ENCODE results near the gene SYNC. TPM values are rescaled to one million over a fixed set of nuclear protein-coding genes. Genes with fewer than 3 reads are reported as not detected.

SYNC gene
- not detected for total RNA-seq

DNA sequence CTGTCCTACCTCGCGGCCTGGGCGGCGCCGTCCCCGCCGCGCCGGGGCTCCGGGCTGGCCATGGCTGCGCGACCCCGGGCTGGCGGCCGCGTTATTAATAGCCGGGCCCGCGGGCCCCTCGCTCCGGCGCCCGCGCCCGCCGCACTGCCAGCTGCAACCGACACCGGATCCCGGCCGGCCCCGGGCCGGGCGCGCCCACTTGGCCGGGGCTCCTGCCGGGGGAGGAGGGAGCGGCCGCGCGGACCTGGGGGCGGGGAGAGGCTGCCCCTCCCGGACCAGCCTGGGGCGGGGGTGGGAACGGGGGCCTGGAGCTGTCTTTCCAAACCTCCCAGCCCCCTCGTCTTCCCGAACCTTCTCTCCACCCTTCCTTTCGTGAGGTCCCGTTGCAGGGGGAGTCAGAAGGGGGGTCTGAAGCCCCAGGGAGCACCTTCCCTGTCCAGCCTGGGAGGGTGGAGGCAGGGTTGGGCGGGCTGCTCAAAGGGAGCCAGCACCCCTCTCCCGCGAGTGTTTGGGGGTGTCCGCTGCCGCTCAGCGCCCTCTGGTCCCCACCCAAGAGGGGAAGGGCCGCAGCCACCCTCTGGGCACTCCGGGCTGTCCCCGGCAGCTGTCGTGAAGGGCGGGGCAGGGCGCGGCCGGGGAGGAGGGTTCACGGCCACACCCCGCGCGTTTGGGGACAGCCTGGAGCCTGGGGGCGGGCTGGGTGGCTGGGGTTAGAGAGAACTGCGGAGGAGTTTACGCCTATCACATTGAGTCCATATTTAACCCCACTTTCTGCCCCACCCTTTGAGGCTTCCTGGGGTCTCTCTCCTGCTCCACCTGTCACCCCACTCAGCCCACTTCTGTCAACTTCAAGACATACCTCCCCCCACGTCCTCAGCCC, at the start of gene SYNC:
SYNC (minus strand) TSS at position 172 of the 880 bp plus-strand sequence; CDS start at position 62, 110 bp downstream.
- Mint-ChIP-seq H3K36me3 (ENCODE audit: low read depth) (no peaks in the 10 kb centered on the region), H3K4me3 (peak within 1 kb of the TSS; percentile 15), H3K27me3 (peaks cover 27% of the 10 kb centered on the region), H3K27ac (no peak within 1 kb of the TSS), H3K9me3 (ENCODE audit: low read depth) (no peaks in the 10 kb centered on the region), H3K4me1 (peaks cover 9% of the 10 kb centered on the region)
- ChIA-PET CTCF (interaction anchor here (5.4 kb wide), 1 partner anchor 9 kb away, joined by 22 read pairs; no protein-coding TSS in a partner anchor), POLR2A (no interaction called here)
- intact Hi-C loops (cut with DNase I, micrococcal nuclease) = no loop called here
- DNase-seq = peak; percentile 40
- ATAC-seq = peak; percentile 55

DNA sequence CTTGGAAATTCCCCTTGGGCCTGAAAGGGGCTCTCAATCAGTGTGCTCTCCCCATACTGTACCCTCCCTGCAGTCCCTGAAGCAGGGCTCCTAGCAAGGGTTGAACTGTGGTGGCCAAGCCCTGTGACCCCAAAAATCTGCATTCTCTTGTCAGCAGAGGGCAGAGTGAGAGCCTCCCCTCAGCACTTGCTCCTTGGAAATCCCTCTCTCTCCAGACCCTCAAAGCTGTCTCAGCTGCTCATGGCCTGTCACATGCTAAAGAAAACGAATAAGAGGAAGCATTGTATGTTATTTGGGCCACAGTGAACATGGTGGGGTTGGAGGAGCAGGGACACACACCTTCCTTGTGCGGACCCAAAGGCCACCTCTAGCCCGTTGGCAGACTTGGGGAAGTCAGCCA, 47.2 kb upstream of the SYNC start:
- intact Hi-C loops (cut with DNase I, micrococcal nuclease) = no loop called here
- no peak for DNase-seq
- no peak for ATAC-seq
- Mint-ChIP-seq H3K27me3 (peaks cover 8% of the 10 kb centered on the region), H3K9me3 (ENCODE audit: low read depth) (no peaks in the 10 kb centered on the region), H3K27ac (no peak overlapping the region), H3K36me3 (ENCODE audit: low read depth) (no peaks in the 10 kb centered on the region), H3K4me3 (no peak overlapping the region), H3K4me1 (peaks cover 10% of the 10 kb centered on the region)
- CTCF ChIA-PET = interaction anchor here (0.7 kb wide), 1 partner anchor 123 kb away, joined by 3 read pairs; no protein-coding TSS in a partner anchor
- POLR2A ChIA-PET = no interaction called here

DNA sequence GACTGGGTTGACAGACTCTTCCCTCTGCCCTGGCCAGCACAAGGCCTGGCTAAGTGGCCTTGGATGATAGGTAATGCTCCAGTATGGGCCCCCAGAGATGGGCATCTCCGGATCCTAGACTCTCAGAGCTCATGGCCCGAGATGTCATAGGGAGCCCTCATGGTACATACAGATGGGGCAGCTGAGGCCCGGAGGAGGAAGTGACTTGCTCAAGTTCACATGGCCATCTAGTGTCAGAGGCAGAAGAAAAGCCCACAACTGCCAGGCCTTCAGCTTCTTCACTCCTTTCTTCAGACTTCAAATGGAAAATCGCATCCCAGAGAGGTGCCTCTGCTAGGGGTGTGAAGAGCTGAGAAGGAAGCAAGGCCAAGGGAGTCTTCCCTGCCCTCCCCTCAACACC, 46.8 kb upstream of the SYNC start:
- DNase-seq (no peak), ATAC-seq (no peak)
- H3K36me3 Mint-ChIP-seq (ENCODE audit: low read depth) = no peaks in the 10 kb centered on the region
- no peak overlapping the region for H3K4me3 Mint-ChIP-seq
- ChIA-PET POLR2A (no interaction called here), CTCF (interaction anchor here (0.5 to 0.7 kb wide), 2 partner anchors 124 to 143 kb away, joined by 3 read pairs; no protein-coding TSS in a partner anchor)
- H3K27me3 Mint-ChIP-seq = peaks cover 5% of the 10 kb centered on the region
- peaks cover 7% of the 10 kb centered on the region for H3K4me1 Mint-ChIP-seq
- no peak overlapping the region for H3K27ac Mint-ChIP-seq
- no peaks in the 10 kb centered on the region for H3K9me3 Mint-ChIP-seq (ENCODE audit: low read depth)
- intact Hi-C loops (cut with DNase I, micrococcal nuclease) = no loop called here

DNA sequence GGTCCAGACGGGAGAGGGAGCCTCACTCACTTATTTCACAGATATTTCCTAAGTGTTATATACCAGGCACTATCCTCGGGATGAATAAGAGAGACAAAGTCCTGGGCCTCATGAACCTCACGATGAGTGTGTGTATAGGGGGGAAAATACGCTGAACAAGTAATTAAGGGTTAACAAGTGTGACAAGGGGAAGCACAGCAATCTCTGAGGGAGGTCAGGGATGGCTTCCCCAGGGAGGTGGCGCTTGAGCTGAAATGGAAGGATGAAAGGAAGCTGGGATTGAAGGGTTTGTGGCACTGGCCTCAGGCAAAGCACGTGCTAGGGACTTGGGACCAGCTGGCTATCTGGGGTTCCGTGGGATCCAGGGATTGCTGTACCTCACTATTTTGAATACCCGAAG, 46.4 kb upstream of the SYNC start:
- ChIA-PET POLR2A (no interaction called here), CTCF (interaction anchor here (0.5 kb wide), 1 partner anchor 144 kb away, joined by 3 read pairs; no protein-coding TSS in a partner anchor)
- intact Hi-C loops (cut with DNase I, micrococcal nuclease) = no loop called here
- Mint-ChIP-seq H3K36me3 (ENCODE audit: low read depth) (no peaks in the 10 kb centered on the region), H3K9me3 (ENCODE audit: low read depth) (no peaks in the 10 kb centered on the region), H3K27ac (no peak overlapping the region), H3K27me3 (peaks cover 3% of the 10 kb centered on the region), H3K4me1 (peaks cover 5% of the 10 kb centered on the region), H3K4me3 (no peak overlapping the region)
- ATAC-seq = no peak
- no peak for DNase-seq

DNA sequence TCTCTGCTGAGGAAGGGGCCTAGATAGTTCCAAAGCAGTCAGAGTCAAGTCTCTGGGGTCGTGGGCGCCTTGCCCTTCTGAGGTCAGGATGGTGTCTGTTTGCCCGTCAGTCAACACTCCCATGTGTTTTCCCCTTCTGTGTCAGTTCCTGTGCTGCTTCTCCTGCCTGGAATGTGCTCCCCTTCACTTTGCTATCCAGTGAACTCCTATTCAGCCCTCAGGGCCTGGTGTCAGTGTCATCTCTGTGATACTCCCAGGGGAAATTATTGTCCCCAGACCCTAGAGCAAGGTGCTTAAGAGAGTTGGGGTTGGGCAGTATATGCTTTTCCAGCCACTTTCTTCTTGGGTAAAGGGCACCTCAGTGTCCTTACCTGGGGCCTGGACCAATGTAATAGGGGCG, 45.8 kb upstream of the SYNC start:
- no peaks in the 10 kb centered on the region for H3K36me3 Mint-ChIP-seq (ENCODE audit: low read depth)
- intact Hi-C loops (cut with DNase I, micrococcal nuclease) = no loop called here
- H3K27ac Mint-ChIP-seq = no peak overlapping the region
- H3K27me3 Mint-ChIP-seq = peaks cover 3% of the 10 kb centered on the region
- POLR2A ChIA-PET = no interaction called here
- H3K4me3 Mint-ChIP-seq = no peak overlapping the region
- CTCF ChIA-PET = no interaction called here
- no peaks in the 10 kb centered on the region for H3K9me3 Mint-ChIP-seq (ENCODE audit: low read depth)
- peaks cover 3% of the 10 kb centered on the region for H3K4me1 Mint-ChIP-seq
- ATAC-seq (no peak), DNase-seq (no peak)

DNA sequence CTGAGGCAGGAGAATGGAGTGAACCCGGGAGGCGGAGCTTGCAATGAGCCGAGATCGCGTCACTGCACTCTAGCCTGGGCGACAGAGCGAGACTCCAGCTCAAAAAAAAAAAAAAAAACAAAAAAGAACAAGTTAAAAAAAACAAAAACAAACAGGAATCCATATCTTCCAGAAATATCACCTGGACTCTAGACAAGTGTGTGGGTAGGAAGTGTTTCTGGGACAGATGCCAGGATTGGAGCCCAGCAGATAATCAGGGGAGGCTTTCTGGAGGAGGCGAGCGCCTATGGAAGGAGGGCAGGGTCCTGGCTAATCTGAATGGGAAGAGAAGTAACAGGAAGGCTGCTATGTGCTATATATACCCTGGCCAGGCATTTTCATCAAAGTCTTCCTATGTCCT, 43.6 kb upstream of the SYNC start:
- ATAC-seq = no peak
- no peaks in the 10 kb centered on the region for H3K4me1 Mint-ChIP-seq
- intact Hi-C loops (cut with DNase I, micrococcal nuclease) = no loop called here
- H3K27ac Mint-ChIP-seq = no peak overlapping the region
- no peak overlapping the region for H3K4me3 Mint-ChIP-seq
- H3K36me3 Mint-ChIP-seq (ENCODE audit: low read depth) = no peaks in the 10 kb centered on the region
- ChIA-PET POLR2A (interaction anchor here (0.7 kb wide), 1 partner anchor 55 kb away, joined by 3 read pairs; no protein-coding TSS in a partner anchor), CTCF (interaction anchor here (0.6 kb wide), 1 partner anchor 68 kb away, joined by 3 read pairs; no protein-coding TSS in a partner anchor)
- peaks cover 11% of the 10 kb centered on the region for H3K27me3 Mint-ChIP-seq
- no peak for DNase-seq
- H3K9me3 Mint-ChIP-seq (ENCODE audit: low read depth) = no peaks in the 10 kb centered on the region

DNA sequence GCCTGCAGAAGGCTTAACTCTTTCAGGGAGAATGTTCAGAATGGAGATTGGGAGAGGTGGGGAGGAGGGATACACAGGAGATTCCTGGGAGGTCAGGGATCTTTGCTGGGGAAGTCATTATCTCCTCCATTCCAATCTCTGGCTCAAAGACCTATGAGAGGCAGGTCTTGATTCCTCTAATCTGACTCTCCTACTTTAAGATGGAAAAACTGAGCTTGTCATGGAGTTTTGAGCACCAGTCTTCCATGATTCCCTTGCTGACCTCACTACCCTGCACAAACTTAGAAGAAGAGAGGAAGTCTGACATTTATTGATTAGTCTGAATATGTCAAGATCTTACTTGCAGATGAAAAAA, 41.5 kb upstream of the SYNC start:
- DNase-seq (no peak), ATAC-seq (no peak)
- Mint-ChIP-seq H3K27me3 (peaks cover 17% of the 10 kb centered on the region), H3K27ac (no peak overlapping the region), H3K36me3 (ENCODE audit: low read depth) (no peaks in the 10 kb centered on the region), H3K4me3 (no peak overlapping the region), H3K4me1 (no peaks in the 10 kb centered on the region), H3K9me3 (ENCODE audit: low read depth) (no peaks in the 10 kb centered on the region)
- intact Hi-C loops (cut with DNase I, micrococcal nuclease) = no loop called here
- ChIA-PET POLR2A (interaction anchor here (0.5 kb wide), 1 partner anchor 887 kb away, joined by 3 read pairs; no protein-coding TSS in a partner anchor), CTCF (no interaction called here)

DNA sequence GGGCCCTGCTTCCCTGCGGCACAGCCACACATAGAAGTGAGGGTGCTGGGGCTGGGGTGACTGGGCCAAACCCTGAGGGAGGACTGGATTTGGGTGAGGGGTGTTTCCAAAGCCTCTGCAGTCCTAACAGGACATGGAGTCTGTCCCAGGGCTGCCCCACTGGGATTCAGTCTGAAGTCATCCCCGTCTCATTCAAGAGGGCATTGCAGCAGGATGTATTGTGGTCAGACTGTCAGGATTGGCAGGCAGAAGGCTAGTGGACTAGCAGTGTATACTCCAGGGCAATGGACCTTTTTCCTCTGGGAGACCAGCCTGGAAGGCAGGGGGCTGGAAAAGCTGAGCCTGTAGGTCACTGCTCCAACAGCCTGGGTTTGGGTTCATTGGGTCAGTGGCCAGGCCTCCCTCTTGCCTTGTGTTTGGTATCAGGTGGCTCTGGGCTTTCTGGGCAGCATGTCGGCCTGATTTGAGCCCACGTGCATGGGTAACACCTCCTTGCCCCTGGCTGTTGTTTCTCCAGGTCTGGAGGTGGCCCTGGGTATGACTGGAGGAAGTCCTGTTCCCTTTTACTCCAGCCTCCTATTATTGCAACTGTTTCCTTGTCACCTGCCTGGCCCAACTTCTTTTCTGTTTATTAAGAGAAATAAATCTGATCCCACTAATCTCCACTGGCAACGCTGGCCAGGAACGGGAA, 41.0 kb upstream of the SYNC start:
- ChIA-PET POLR2A (no interaction called here), CTCF (interaction anchor here (0.6 kb wide), 1 partner anchor 115 kb away, joined by 3 read pairs; no protein-coding TSS in a partner anchor)
- no peaks in the 10 kb centered on the region for H3K4me1 Mint-ChIP-seq
- no peak overlapping the region for H3K4me3 Mint-ChIP-seq
- ATAC-seq (no peak), DNase-seq (no peak)
- H3K9me3 Mint-ChIP-seq (ENCODE audit: low read depth) = no peaks in the 10 kb centered on the region
- H3K27ac Mint-ChIP-seq = no peak overlapping the region
- peaks cover 17% of the 10 kb centered on the region for H3K27me3 Mint-ChIP-seq
- intact Hi-C loops (cut with DNase I, micrococcal nuclease) = no loop called here
- no peaks in the 10 kb centered on the region for H3K36me3 Mint-ChIP-seq (ENCODE audit: low read depth)

DNA sequence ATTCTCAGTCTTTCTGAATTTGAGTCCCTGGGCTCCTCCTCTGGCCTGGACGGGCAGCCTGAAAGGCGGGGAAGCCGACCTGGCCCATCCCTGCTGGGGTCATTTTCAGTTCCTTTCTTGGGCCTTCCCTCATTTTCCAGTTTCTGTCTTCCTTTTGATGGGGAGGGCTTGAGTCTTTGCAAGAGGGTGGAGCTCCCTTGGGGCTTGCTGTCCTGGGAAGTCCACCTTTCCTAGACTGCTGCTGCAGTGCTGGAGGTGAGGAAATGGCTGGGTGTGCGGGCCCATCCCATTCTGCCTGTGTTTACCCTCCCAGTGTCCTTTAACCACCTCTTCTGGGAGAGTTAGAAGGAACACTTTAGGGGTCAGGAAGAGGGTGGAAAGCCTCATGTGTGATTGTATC, 40.4 kb upstream of the SYNC start:
- ATAC-seq (no peak), DNase-seq (no peak)
- Mint-ChIP-seq H3K4me1 (no peaks in the 10 kb centered on the region), H3K9me3 (ENCODE audit: low read depth) (no peaks in the 10 kb centered on the region), H3K27ac (no peak overlapping the region), H3K4me3 (peak overlapping the region; percentile 12), H3K36me3 (ENCODE audit: low read depth) (no peaks in the 10 kb centered on the region), H3K27me3 (peaks cover 17% of the 10 kb centered on the region)
- intact Hi-C loops (cut with DNase I, micrococcal nuclease) = no loop called here
- ChIA-PET POLR2A (no interaction called here), CTCF (interaction anchor here (0.6 to 1.0 kb wide), 2 partner anchors 30 to 116 kb away, joined by 3 read pairs; no protein-coding TSS in a partner anchor)

DNA sequence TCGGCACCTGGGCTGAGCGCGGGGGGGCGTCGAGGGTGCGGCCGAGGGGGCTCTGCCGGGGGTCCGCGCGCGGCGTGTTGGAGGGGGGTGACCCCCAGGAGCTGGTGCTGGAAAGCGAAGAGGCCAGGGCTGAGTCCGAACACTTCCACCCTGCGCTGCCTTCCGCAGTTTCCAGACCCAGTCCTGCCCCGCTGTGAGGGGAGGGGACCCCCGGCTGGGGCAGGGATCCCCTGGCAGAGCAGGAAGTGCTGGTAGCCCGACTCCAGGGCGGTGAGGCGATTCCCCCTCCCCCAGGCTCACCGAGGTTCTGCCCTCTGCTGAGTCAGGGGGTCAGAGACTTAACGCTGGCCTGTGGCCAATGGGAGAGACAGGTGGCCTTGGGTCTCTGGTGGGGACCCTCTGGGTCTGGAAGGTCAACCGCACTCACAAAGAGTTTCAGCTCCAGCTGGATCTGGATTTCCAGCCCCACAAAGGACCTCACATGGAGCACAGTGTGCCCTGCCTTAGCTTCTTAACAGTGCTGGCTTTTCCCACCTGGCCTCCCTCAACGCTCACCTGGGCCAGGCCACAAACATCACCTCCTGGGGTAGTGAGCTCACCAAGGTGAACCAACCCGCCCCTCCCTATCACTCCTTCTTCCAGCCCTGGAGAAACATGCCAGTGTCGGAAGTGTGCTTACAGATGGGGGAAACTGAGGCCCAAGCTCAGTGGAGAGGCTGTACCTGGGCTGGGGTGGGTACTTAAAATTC, 39.8 kb upstream of the SYNC start:
- Mint-ChIP-seq H3K36me3 (ENCODE audit: low read depth) (no peaks in the 10 kb centered on the region), H3K4me3 (peak overlapping the region; percentile 15), H3K27ac (no peak overlapping the region), H3K27me3 (peaks cover 17% of the 10 kb centered on the region), H3K9me3 (ENCODE audit: low read depth) (no peaks in the 10 kb centered on the region), H3K4me1 (no peaks in the 10 kb centered on the region)
- ATAC-seq (no peak), DNase-seq (no peak)
- intact Hi-C loops (cut with DNase I, micrococcal nuclease) = no loop called here
- CTCF ChIA-PET = interaction anchor here (1.0 kb wide), 1 partner anchor 30 kb away, joined by 3 read pairs; no protein-coding TSS in a partner anchor
- POLR2A ChIA-PET = no interaction called here

DNA sequence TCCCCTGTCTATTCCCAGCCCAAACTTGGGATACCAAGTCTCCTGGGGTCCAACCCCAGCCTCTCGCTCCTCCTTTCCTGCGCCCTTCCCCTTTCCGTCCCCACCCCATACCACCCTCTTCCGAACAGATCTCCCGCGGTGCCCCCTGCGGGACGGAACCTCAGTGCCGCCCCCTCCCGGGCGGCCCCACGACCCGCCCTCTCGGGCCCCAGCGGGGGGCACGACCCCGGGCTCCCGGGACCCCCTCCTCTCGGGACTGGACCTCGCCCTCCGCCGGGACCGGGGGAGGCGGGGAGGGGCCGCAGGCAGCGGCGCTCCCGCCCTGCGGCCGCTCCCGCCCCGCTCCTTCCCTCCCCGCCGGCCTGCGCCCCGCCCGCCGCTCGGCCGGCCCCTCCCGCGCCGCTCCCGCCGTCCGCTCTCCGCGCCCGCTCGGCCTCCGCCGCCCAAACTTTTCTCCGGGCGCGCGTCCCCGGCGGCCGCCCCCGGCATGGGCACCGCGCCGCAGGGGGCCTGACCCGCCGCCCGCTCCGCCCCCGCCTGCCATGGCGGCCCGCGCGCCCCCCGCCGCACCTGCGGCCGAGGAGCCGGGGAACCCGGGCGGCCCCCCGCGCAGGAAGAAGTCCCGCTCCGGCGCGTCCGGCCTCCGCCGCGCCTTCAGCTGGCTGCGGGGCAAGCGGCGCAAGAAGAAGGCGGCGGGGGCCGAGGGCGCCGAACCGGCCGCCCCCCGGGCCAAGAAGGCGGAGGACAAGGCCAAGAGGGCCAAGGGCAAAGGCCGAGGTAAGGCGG, 39.0 kb upstream of the SYNC start:
- CTCF ChIA-PET = no interaction called here

More for the DNA sequence above, 39.0 kb upstream of the SYNC start:
- H3K27me3 Mint-ChIP-seq = peaks cover 17% of the 10 kb centered on the region
- POLR2A ChIA-PET = no interaction called here
- no peak for DNase-seq
- no peak overlapping the region for H3K27ac Mint-ChIP-seq
- H3K4me1 Mint-ChIP-seq = no peaks in the 10 kb centered on the region
- peak; percentile 33 for ATAC-seq
- no peaks in the 10 kb centered on the region for H3K36me3 Mint-ChIP-seq (ENCODE audit: low read depth)
- H3K4me3 Mint-ChIP-seq = peak overlapping the region; percentile 52
- H3K9me3 Mint-ChIP-seq (ENCODE audit: low read depth) = no peaks in the 10 kb centered on the region
- intact Hi-C loops (cut with DNase I, micrococcal nuclease) = no loop called here

All from activated CD4-positive, alpha-beta T cell treated with anti-CD3 and anti-CD28 coated beads for 36 hours (primary cell).